NB4 (cell line): ENCODE results near the gene TBCB.

ENCODE experiments used
- DNase-seq: peaks from one replicate; pipeline ENCODE4 v3.0.0; 2010; ENCODE audit warnings: low read depth
- H3K4me3 ChIP-seq: one replicate; pipeline ENCODE4 v1.5.1; 2011; ENCODE audit warnings: mild to moderate bottlenecking, low read depth, low read length, moderate library complexity
- MYC ChIP-seq: IDR thresholded peaks from 2 replicates; pipeline ENCODE4 v1.6.1; 2011; ENCODE audit warnings: low read depth, low read length
- POLR2A ChIP-seq: IDR thresholded peaks from 2 replicates; pipeline ENCODE4 v1.6.1; 2011; ENCODE audit warnings: mild to moderate bottlenecking; ENCODE audit not compliant: insufficient read length; ENCODE audit errors: extremely low read depth
- TF ChIP-seq, protein P1 (sequence below): IDR thresholded peaks from one replicate; pipeline ENCODE4 v1.5.1; 2012; ENCODE audit warnings: low read depth, low read length
- TF ChIP-seq, protein P2 (sequence below): IDR thresholded peaks from 2 replicates; pipeline ENCODE4 v1.6.1; 2011; ENCODE audit warnings: low read depth, low read length

Gene TBCB

DNA sequence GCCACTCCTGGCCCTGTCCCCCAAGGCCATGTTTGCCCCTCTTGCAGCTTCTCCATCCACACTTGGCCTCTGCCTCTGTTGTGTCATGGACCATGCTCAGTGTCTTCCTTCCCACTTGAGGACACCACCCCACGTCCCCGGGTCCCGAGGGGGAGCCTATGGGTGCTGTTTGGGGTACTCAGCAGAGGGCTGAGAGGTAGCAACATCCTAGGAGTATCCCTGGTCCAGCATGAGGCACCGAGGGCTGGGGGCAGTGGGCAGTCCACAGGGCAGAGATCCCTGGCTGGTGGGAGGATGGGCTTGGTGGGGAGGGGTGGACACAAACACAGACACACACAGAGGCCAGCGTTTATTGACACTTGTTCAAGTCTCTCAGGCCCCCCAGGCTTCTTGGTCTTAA lies 35.3 kb downstream of the TBCB start:
- no peak overlapping the region for H3K4me3 ChIP-seq
- TF ChIP-seq, protein P1, sequence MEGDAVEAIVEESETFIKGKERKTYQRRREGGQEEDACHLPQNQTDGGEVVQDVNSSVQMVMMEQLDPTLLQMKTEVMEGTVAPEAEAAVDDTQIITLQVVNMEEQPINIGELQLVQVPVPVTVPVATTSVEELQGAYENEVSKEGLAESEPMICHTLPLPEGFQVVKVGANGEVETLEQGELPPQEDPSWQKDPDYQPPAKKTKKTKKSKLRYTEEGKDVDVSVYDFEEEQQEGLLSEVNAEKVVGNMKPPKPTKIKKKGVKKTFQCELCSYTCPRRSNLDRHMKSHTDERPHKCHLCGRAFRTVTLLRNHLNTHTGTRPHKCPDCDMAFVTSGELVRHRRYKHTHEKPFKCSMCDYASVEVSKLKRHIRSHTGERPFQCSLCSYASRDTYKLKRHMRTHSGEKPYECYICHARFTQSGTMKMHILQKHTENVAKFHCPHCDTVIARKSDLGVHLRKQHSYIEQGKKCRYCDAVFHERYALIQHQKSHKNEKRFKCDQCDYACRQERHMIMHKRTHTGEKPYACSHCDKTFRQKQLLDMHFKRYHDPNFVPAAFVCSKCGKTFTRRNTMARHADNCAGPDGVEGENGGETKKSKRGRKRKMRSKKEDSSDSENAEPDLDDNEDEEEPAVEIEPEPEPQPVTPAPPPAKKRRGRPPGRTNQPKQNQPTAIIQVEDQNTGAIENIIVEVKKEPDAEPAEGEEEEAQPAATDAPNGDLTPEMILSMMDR, result no peak
- TF ChIP-seq, protein P2, sequence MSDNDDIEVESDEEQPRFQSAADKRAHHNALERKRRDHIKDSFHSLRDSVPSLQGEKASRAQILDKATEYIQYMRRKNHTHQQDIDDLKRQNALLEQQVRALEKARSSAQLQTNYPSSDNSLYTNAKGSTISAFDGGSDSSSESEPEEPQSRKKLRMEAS, result no peak
- TF ChIP-seq POLR2A (no peak), MYC (no peak)
- DNase-seq, result no peak

DNA sequence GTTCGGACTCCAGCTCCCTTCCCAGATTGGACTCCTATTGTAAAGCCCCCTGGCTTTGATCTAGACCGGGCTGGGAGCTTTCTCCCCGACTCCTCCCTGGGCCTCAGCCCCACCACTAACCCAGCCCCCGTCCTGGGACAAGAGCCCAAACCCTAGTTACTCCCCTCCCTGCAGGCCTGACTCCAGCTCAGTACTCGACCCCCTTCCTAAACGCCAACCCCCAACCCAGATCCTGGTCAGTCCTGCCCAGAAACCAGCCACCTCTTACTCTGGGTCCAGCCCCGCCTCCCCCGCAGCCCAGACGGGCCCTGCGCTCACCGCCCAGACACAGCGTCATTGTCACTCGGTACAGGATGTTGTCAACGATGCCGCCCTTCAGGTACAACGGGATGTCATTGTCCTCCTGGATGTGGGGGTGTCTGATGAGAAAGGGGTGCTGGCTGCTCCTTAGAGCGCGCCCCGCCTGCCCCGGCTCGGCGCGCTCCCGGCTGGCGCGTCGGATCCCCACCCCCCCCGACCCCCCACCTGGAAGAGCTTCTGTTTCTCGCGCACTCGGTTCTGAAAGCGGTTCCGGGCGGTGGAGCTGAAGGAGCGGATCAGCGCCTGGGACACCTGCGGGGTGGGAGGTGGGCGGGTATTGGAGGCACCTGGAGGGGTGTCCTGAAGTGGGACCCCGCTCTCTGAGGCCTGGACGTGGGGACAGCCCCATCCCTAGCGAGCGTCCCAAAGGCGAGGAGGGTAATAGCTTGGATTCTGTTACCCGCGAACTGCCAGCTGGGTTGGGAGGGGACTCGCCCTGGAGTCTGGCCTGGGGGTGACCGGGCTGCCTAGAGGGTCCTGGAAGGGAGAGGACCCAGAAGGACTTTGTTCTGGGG lies 36.1 kb downstream of the TBCB start:
- H3K4me3 ChIP-seq, result no peak overlapping the region
- no peak for DNase-seq
- TF ChIP-seq POLR2A (no peak), MYC (no peak)
- TF ChIP-seq, protein P1, result no peak
- TF ChIP-seq, protein P2, result no peak

DNA sequence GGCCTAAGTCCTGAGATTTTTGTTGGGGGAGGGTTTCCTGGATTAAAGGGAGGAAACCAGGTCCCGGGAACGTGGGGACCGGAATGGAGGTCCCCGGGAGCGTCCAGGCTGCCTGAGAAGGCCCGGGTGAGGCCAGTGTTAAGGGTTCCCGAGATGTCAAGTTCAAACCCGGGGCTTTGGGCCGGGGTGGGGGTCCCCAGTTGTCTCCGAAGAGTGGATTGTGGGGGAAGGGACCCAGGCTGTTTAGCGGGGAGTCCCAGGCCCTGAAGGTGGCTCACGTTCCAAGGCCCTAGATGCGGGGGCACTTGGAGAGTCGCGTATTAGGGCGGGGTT lies 36.7 kb downstream of the TBCB start:
- TF ChIP-seq, protein P2, result no peak
- TF ChIP-seq MYC (no peak), POLR2A (no peak)
- TF ChIP-seq, protein P1, result no peak
- no peak overlapping the region for H3K4me3 ChIP-seq
- no peak for DNase-seq

DNA sequence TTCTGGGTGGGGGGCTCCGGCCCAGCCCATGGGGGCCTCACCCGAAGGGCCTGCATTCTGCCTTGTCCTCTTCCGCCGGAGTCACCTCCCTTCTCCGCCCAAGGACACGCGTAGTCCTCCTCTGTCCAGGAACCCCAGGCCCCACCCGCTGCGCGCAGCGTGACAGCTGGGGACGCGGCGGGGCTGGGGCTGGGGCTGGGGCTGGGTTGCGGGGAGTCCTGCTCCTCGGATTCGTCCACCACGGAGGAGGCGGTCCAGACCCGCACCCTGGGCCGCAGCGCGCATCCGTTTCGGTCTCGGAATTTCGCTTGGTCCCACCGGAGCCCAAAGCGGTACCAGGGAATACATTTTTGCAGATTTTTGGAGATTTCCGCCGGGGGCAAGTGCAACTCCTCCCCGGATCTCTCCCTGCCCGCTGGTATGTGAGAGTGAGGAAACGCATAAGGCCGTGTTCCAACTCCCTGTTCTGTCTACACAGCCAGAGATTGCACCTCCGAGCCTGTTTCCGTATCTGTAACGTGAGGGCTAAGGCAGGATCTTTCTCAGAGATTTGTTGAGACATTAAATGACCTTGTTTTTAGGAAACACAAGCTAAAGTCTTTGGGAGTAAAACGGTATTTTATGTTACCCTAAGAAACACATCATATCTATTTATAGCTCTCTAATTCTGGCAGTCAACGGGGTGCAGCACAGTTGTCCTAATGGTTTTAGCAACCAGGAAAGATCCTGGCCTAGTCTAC lies 37.3 kb downstream of the TBCB start, which contains the start of gene COX7A1:
Gene COX7A1 (minus strand): TSS at position 96 of the 740 bp plus-strand sequence. CDS start 40 bp downstream, at position 56.
- H3K4me3 ChIP-seq, result no peak within 1 kb of the TSS
- DNase-seq, result no peak

DNA sequence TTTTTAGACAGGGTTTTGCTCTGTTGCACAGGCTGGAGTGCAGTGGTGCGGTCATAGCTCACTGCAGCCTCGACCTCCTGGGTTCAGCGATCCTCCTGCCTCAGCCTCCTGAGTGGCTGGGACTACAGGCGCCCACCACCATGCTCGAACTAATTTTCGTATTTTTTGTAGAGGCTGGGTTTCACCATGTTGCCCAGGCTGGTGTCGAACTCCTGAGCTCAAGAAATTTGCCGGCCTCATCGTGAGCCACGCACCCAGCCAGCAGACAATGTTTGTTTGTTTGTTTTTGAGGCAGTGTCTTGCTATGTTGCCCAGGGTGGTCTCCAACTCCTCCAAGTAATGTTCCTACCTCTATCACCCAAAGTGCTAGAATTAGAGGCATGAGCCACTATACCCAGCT lies 37.9 kb downstream of the TBCB start:
- no peak overlapping the region for H3K4me3 ChIP-seq

More for the DNA sequence above, 37.3 kb downstream of the TBCB start, which contains the start of gene COX7A1:
- no peak for TF ChIP-seq MYC
- TF ChIP-seq, protein P2, result no peak
- TF ChIP-seq POLR2A, result no peak
- TF ChIP-seq, protein P1, result no peak

More for the DNA sequence above, 37.9 kb downstream of the TBCB start:
- no peak for TF ChIP-seq POLR2A
- TF ChIP-seq MYC, result no peak
- TF ChIP-seq, protein P2, result no peak
- TF ChIP-seq, protein P1, result no peak
- DNase-seq, result no peak
